Breast epithelium (tissue), 3 donors: Measurements from ENCODE around the gene FCRL2.

ENCODE experiments used
- CTCF ChIP-seq, 3 donors: fragments of 450-650 bp; IDR thresholded peaks; one replicate each; pipeline ENCODE4 v1.5.1; 2016 to 2017; ENCODE audit warnings: antibody characterized with exemption in 3 of 3, mild to moderate bottlenecking in 3 of 3, moderate library complexity in 3 of 3
- POLR2A ChIP-seq: fragments of 450-650 bp; IDR thresholded peaks from one replicate; pipeline ENCODE4 v1.6.1; 2016; ENCODE audit warnings: antibody characterized with exemption, mild to moderate bottlenecking, moderate library complexity
- POLR2AphosphoS5 ChIP-seq, 3 donors: sonication (generic); formaldehyde crosslinking; IDR thresholded peaks; one replicate each; pipeline ENCODE4 v1.6.1; 2017; ENCODE audit warnings: antibody characterized with exemption in 3 of 3

- TF ChIP-seq POLR2A (no peak), CTCF (IDR thresholded peaks at IDR 0.05) (no peak), POLR2AphosphoS5 (IDR thresholded peaks at IDR 0.05) (no peak)
Observed at GRCh38 chr1:157775101-157775870, 1.6 kb downstream of the FCRL2 start.
